OCI-LY7 (cell line): Measurements from ENCODE around the gene CHRNA7. TPM values are rescaled to one million over a fixed set of nuclear protein-coding genes. Genes with fewer than 3 reads are reported as not detected.

Experiments
- BruUV-seq: library from RNA; stranded (reverse); fragments of 400-500 nt; replicated peaks from 2 replicates; lab custom pipeline; 2021; lab: Mats Ljungman, UMichigan
- CTCF ChIA-PET: fragments of 300-600 bp; sonication (Branson Sonifier 250); formaldehyde crosslinking; loops from one replicate; lab custom pipeline; 2022; ENCODE audit warnings: antibody characterized with exemption; ENCODE audit not compliant: unreplicated experiment; lab: Charles Lee
- POLR2A ChIA-PET: fragments of 300-600 bp; sonication (Branson Sonifier 250); formaldehyde crosslinking; loops from one replicate; lab custom pipeline; 2022; ENCODE audit warnings: antibody characterized with exemption; lab: Charles Lee
- DNase-seq: peaks from one replicate; pipeline ENCODE4 v3.0.0-alpha.2; 2015; ENCODE audit warnings: low spot score
- H2AFZ ChIP-seq: fragments of 200-600 bp; sonication (generic), shearing (Covaris generic); 2 replicates; pipeline ENCODE4 v1.6.1; 2014; ENCODE audit warnings: mild to moderate bottlenecking, antibody characterized with exemption, low read length, moderate library complexity
- H3K27ac ChIP-seq: fragments of 200-600 bp; sonication (generic); 2 replicates; pipeline ENCODE4 v1.5.1; 2014; ENCODE audit warnings: mixed run types, low read depth, mild to moderate bottlenecking, moderate library complexity, low read length, inconsistent platforms; ENCODE audit not compliant: poor library complexity, severe bottlenecking
- H3K36me3 ChIP-seq: fragments of 200-600 bp; sonication (generic); 2 replicates; pipeline ENCODE4 v1.6.1; 2014; ENCODE audit warnings: mild to moderate bottlenecking, antibody characterized with exemption, low read length, moderate library complexity, mixed read lengths; ENCODE audit not compliant: insufficient read depth
- H3K4me1 ChIP-seq: fragments of 200-600 bp; sonication (generic); 2 replicates; pipeline ENCODE4 v1.5.1; 2014; ENCODE audit warnings: mild to moderate bottlenecking, low read length; ENCODE audit not compliant: insufficient read depth, poor library complexity, severe bottlenecking
- H3K4me2 ChIP-seq: fragments of 200-600 bp; sonication (generic); 2 replicates; pipeline ENCODE4 v1.6.1; 2014; ENCODE audit warnings: mild to moderate bottlenecking, low read length
- H3K4me3 ChIP-seq: fragments of 200-600 bp; sonication (generic); 2 replicates; pipeline ENCODE4 v1.5.1; 2014; ENCODE audit warnings: mild to moderate bottlenecking, low read depth, low read length; ENCODE audit not compliant: poor library complexity, severe bottlenecking
- H3K79me2 ChIP-seq: fragments of 200-600 bp; sonication (generic); 2 replicates; pipeline ENCODE4 v1.6.1; 2016; ENCODE audit warnings: low read depth, mild to moderate bottlenecking, low read length, moderate library complexity, mixed read lengths; ENCODE audit not compliant: insufficient read depth
- H3K9me2 ChIP-seq: fragments of 200-600 bp; sonication (generic); 2 replicates; pipeline ENCODE4 v1.6.1; 2016; ENCODE audit warnings: mild to moderate bottlenecking, low read length, mixed read lengths; ENCODE audit not compliant: insufficient read depth
- H3K9me3 ChIP-seq: fragments of 200-600 bp; sonication (generic); 2 replicates; pipeline ENCODE4 v1.6.1; 2014; ENCODE audit warnings: mild to moderate bottlenecking, mixed run types, low read length, mixed read lengths
- H4K20me1 ChIP-seq: fragments of 200-600 bp; sonication (generic); 2 replicates; pipeline ENCODE4 v1.6.1; 2014; ENCODE audit warnings: mild to moderate bottlenecking, antibody characterized with exemption, low read length, moderate library complexity, mixed read lengths; ENCODE audit not compliant: insufficient read depth
- EZH2phosphoT487 ChIP-seq: fragments of 200-600 bp; sonication (generic); IDR thresholded peaks from 2 replicates; pipeline ENCODE4 v1.6.1; 2018; ENCODE audit warnings: low read depth, borderline replicate concordance, mild to moderate bottlenecking, mixed run types, antibody characterized with exemption, low read length, moderate library complexity, mixed read lengths
- intact Hi-C: fragments of 100-400 bp; cut with micrococcal nuclease; formaldehyde crosslinking; loops from one replicate; pipeline ENCODE4 v1.10.0; 2022; ENCODE audit not compliant: unreplicated experiment
- total RNA-seq, 2 experiments: library from RNA; depleted of rRNA in 1 of 2; stranded (reverse); fragments of >200 nt in 1 of 2; shearing (Covaris generic) in 1 of 2; gene quantifications; 2 replicates each; pipeline ENCODE4 v1.2.3, GENCODE V29; 2014 to 2022
- TF ChIP-seq, protein P1 (sequence below): fragments of 200-600 bp; sonication (generic); conservative IDR thresholded peaks from 2 replicates; pipeline ENCODE4 v1.5.1; 2014; ENCODE audit warnings: mild to moderate bottlenecking, antibody characterized with exemption, low read length, moderate library complexity, mixed read lengths

Gene CHRNA7
- total RNA-seq, 2 experiments from 2014 or later: not detected

DNA sequence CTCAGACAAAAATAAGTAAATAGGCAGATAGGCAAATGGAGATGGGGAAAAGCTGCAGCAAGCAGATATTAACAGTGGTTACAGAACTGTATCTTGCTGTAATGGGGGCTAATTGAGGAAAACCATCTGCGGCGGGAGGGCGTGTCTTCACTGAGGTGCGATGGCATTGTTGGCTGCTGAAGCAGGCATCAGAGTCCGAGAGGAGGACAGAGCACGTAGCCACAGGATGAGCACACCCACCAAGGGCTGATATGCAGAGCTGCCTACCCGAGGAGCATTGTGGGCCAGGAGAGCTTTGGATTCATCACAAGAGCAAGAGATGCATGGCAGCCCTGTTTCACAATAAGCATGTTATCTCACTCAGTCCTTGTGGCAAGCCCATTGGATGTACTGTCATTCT is 30.4 kb downstream of the CHRNA7 start:
- Histone ChIP-seq H3K4me3 (no peak overlapping the region), H3K4me1 (no peaks in the 10 kb centered on the region), H3K4me2 (no peak overlapping the region), H3K9me3 (no peaks in the 10 kb centered on the region), H2AFZ (no peak overlapping the region), H3K36me3 (no peaks in the 10 kb centered on the region), H3K9me2 (no peaks in the 10 kb centered on the region), H3K27ac (no peak overlapping the region), H4K20me1 (no peaks in the 10 kb centered on the region), H3K79me2 (no peaks in the 10 kb centered on the region)
- CTCF ChIA-PET: no interaction called here
- BruUV-seq: no TSS peak
- POLR2A ChIA-PET: no interaction called here
- DNase-seq: no peak
- intact Hi-C loops: no loop called here
- no peak for TF ChIP-seq EZH2phosphoT487
- TF ChIP-seq, protein P1, sequence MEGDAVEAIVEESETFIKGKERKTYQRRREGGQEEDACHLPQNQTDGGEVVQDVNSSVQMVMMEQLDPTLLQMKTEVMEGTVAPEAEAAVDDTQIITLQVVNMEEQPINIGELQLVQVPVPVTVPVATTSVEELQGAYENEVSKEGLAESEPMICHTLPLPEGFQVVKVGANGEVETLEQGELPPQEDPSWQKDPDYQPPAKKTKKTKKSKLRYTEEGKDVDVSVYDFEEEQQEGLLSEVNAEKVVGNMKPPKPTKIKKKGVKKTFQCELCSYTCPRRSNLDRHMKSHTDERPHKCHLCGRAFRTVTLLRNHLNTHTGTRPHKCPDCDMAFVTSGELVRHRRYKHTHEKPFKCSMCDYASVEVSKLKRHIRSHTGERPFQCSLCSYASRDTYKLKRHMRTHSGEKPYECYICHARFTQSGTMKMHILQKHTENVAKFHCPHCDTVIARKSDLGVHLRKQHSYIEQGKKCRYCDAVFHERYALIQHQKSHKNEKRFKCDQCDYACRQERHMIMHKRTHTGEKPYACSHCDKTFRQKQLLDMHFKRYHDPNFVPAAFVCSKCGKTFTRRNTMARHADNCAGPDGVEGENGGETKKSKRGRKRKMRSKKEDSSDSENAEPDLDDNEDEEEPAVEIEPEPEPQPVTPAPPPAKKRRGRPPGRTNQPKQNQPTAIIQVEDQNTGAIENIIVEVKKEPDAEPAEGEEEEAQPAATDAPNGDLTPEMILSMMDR: no peak

DNA sequence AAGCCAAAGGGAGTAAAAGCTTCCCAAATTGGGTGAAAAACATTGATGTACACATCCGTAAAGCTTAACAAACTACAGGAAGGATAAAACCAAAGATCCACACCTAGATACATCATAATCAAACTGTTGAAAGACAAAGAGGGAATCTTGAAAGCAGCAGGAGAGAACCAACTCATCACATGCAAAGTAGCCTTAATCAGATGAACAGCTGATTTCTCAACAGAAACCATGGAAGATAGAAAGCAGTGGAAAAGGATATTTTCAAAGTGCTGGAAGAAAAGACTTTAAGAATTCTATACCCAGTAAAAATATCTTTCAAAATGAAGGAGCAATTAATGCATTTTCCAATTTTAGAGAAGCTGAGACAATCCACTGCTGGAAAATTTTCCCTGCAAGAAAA is 36.8 kb downstream of the CHRNA7 start:
- no TSS peak for BruUV-seq
- POLR2A ChIA-PET: no interaction called here
- TF ChIP-seq EZH2phosphoT487: no peak
- TF ChIP-seq, protein P1: no peak

GRCh38 chr15:32089851-32090359 is 59.6 kb downstream of the CHRNA7 start:
- no peaks in the 10 kb centered on the region for H3K36me3 ChIP-seq
- no peak overlapping the region for H3K4me2 ChIP-seq
- CTCF ChIA-PET: no interaction called here
- no peak overlapping the region for H3K4me3 ChIP-seq
- no peaks in the 10 kb centered on the region for H3K9me3 ChIP-seq
- intact Hi-C loops: no loop called here
- no peaks in the 10 kb centered on the region for H3K9me2 ChIP-seq
- TF ChIP-seq, protein P1: no peak
- no peak for TF ChIP-seq EZH2phosphoT487
- no peak overlapping the region for H2AFZ ChIP-seq
- POLR2A ChIA-PET: no interaction called here
- no TSS peak for BruUV-seq
- H3K79me2 ChIP-seq: no peaks in the 10 kb centered on the region
- H3K27ac ChIP-seq: no peak overlapping the region
- DNase-seq: no peak
- no peaks in the 10 kb centered on the region for H4K20me1 ChIP-seq
- no peaks in the 10 kb centered on the region for H3K4me1 ChIP-seq

More for the DNA sequence above, 36.8 kb downstream of the CHRNA7 start:
- no peaks in the 10 kb centered on the region for H4K20me1 ChIP-seq
- peaks cover 10% of the 10 kb centered on the region; the same call in 1 of the 2 replicates for H3K9me3 ChIP-seq
- DNase-seq: no peak
- no peak overlapping the region for H3K4me3 ChIP-seq
- no peak overlapping the region for H3K4me2 ChIP-seq
- H3K36me3 ChIP-seq: no peaks in the 10 kb centered on the region
- no peaks in the 10 kb centered on the region for H3K4me1 ChIP-seq
- CTCF ChIA-PET: no interaction called here
- H2AFZ ChIP-seq: no peak overlapping the region
- H3K79me2 ChIP-seq: no peaks in the 10 kb centered on the region
- no peaks in the 10 kb centered on the region for H3K9me2 ChIP-seq
- intact Hi-C loops: no loop called here
- no peak overlapping the region for H3K27ac ChIP-seq
